Cardiac muscle cell (in vitro differentiated cells and primary cell): ENCODE data around the gene RFXANK. TPM values are rescaled to one million over a fixed set of nuclear protein-coding genes. Genes with fewer than 3 reads are reported as not detected.

Source experiments
- DNase-seq, 2 donors: peaks; one replicate each; pipeline versions ENCODE4 v3.0.0 to v3.0.0-alpha.2; 2010 to 2017; ENCODE audit warnings: low read depth in 1 of 2, low spot score in 1 of 2
- H3K27ac ChIP-seq: fragments of 200-600 bp; sonication (generic); 2 replicates; pipeline ENCODE4 v1.5.1; 2016
- H3K27me3 ChIP-seq: fragments of 200-600 bp; sonication (generic); 2 replicates; pipeline ENCODE4 v1.6.0; 2016; ENCODE audit warnings: control low read depth
- H3K36me3 ChIP-seq: fragments of 200-600 bp; sonication (generic); 2 replicates; pipeline ENCODE4 v1.5.1; 2016; ENCODE audit warnings: control low read depth
- H3K4me1 ChIP-seq: fragments of 200-600 bp; sonication (generic); 2 replicates; pipeline ENCODE4 v1.8.1; 2017; ENCODE audit warnings: low read depth, mild to moderate bottlenecking, mixed run types
- H3K4me3 ChIP-seq: fragments of 200-600 bp; sonication (generic); 2 replicates; pipeline ENCODE4 v1.5.1; 2016; ENCODE audit warnings: mild to moderate bottlenecking
- H3K9me3 ChIP-seq: fragments of 200-600 bp; sonication (generic); 2 replicates; pipeline ENCODE4 v1.5.1; 2017; ENCODE audit warnings: low read depth, mild to moderate bottlenecking, control low read depth
- polyA plus RNA-seq: library from polyadenylated mRNA; unstranded; fragments of >200 nt; fragmentation: Nextera tagmentation; extraction: Ambion mirVana; gene quantifications from 2 replicates; pipeline ENCODE4 v1.2.1, GENCODE V29; 2016
- total RNA-seq: library from RNA; depleted of rRNA; stranded (reverse); fragments of >200 nt; gene quantifications from 2 replicates; pipeline ENCODE4 v1.2.3, GENCODE V29; 2016
- TF ChIP-seq, protein P1 (sequence below): IDR thresholded peaks from 2 replicates; pipeline ENCODE4 v1.5.1; 2012; ENCODE audit warnings: low read depth, mild to moderate bottlenecking, low read length

The RFXANK gene
- total and polyA plus RNA-seq, 2 experiments from 2014 or later: 88.8 to 156 TPM

DNA sequence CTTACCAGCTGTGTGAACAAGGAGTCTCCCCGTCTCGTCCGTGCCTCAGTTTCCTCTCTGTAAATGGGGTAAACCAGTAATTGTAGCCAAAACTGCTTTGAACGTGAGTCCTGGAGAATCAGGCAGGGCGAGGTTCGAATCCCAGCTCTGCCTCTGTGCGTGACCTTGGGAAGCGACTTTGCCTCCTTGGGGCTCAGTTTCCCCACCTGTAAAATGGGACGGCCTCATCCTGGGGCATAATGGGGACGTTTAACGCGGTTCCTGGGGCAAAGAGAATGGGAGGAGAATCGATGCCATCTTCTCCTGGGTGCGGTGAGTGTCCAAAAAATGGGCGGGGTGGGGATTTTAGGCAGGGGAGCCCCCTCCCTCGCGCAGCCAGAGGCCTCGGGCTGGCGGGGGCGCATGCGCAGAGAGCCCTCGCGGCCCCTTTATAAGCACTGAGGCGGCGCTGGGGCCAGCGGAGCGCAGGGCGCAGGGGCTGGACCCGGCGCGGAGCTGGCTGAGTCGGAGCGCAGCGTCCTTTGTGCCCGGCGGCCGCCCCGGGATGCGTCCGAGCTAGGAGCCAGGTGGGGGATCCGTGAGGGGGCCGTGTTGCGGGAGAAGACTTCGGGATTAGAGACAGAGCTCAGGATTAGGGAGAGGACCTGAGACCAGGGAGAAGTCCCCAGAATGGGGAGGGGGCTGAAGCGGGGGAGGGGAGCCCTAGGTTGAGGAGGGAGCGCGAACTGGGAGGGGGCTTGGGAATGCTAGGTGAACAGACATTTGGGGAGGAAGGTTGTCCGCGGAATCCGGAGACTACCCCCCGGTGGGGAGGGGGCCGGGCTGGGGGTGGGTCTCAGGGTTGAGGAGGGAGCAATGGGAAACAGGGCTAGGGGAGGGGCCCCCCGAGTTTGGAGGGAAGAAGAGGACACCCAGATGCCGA lies 19.7 kb downstream of the RFXANK start, which contains the start of gene NCAN:
Gene NCAN, plus strand, starts transcription at position 460 of the 922 bp plus-strand sequence. CDS start 4,996 bp downstream, outside the sequence.
- TF ChIP-seq, protein P1, sequence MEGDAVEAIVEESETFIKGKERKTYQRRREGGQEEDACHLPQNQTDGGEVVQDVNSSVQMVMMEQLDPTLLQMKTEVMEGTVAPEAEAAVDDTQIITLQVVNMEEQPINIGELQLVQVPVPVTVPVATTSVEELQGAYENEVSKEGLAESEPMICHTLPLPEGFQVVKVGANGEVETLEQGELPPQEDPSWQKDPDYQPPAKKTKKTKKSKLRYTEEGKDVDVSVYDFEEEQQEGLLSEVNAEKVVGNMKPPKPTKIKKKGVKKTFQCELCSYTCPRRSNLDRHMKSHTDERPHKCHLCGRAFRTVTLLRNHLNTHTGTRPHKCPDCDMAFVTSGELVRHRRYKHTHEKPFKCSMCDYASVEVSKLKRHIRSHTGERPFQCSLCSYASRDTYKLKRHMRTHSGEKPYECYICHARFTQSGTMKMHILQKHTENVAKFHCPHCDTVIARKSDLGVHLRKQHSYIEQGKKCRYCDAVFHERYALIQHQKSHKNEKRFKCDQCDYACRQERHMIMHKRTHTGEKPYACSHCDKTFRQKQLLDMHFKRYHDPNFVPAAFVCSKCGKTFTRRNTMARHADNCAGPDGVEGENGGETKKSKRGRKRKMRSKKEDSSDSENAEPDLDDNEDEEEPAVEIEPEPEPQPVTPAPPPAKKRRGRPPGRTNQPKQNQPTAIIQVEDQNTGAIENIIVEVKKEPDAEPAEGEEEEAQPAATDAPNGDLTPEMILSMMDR: no peak
- no peaks in the 10 kb centered on the region for H3K9me3 ChIP-seq
- no peaks in the 10 kb centered on the region for H3K36me3 ChIP-seq
- peaks cover 54% of the 10 kb centered on the region for H3K27me3 ChIP-seq
- peaks cover 8% of the 10 kb centered on the region for H3K4me1 ChIP-seq
- peak in 1 of 2 donors; percentile 65 for DNase-seq
- H3K4me3 ChIP-seq: no peak within 1 kb of the TSS
- H3K27ac ChIP-seq: no peak within 1 kb of the TSS

DNA sequence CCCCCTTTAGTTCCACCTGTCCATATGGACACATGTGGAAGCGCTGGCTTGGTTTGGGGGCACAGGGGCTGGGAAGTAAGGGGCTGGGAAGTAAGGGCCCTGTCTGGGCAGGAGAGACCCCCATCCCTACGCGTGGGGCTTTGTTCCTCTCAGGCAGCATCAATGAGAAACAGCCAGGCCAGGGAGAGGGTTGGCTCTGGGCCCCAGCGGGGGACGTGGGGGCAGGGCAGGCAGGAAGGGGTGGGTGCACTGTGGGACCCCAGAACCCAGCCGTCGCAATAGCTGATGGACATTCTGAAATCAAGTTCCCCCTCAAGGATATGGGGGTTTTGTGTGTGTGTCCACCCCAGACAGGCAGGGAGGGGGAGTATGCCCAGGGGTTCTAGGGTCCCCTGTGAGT lies 20.9 kb downstream of the RFXANK start:
- Histone ChIP-seq H3K36me3 (no peaks in the 10 kb centered on the region), H3K27ac (no peak overlapping the region), H3K9me3 (no peaks in the 10 kb centered on the region), H3K4me3 (no peak overlapping the region), H3K4me1 (peaks cover 6% of the 10 kb centered on the region), H3K27me3 (peaks cover 54% of the 10 kb centered on the region)
- TF ChIP-seq, protein P1: no peak
- no peak for DNase-seq

DNA sequence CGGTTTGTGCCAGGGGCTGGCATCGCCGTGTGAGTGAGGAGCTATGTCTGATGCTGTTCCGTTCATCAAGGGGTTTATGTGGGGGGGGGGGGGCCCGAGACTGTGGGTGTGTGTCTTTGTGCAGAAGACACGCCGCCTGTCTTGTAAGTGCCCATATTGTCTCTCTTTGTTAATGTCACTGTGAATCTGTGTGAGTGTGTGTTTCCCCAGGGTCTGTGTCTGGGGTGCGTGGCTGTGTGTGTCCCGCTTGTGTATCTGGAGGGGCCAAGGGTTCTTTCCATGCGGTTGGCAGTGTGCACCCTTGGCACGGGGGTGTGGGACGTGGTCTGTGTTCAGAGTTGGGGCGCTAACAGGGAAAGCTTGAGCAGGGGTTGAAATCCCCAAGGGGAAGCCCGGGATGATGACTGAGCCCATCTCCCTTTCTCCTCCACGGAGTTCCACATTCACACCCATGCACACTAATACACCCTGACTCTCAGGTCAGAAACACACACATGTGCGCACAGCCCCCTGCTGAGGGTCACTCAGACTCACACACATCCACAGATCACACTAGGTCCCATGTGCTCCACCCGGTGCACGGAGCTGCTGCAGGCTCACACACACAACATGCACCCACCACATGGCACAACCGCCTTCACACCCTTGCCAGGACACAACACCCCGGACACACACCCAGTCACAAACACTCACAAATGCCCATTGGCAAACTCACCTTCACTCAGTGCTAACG lies 21.5 kb downstream of the RFXANK start:
- peaks cover 54% of the 10 kb centered on the region for H3K27me3 ChIP-seq

DNA sequence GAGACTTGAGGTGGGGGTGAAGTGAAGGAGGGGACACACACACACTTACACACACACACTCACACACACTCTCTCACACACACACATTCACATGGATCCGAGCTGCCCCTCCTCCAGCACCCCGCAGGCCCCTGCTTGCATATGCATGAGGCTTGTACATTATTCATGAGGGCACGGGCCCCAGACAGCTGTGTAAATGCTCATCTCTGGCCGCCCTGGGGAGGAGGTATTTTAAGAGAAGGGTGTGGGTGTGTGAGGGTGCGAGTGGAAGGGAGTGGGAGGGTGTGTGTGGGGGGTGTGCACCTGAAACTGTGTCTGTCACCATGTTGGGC lies 22.1 kb downstream of the RFXANK start:
- TF ChIP-seq, protein P1: no peak
- Histone ChIP-seq H3K4me1 (no peaks in the 10 kb centered on the region), H3K36me3 (no peaks in the 10 kb centered on the region), H3K9me3 (no peaks in the 10 kb centered on the region), H3K27me3 (peaks cover 54% of the 10 kb centered on the region), H3K27ac (no peak overlapping the region), H3K4me3 (no peak overlapping the region)
- DNase-seq: no peak

More for the DNA sequence above, 21.5 kb downstream of the RFXANK start:
- H3K27ac ChIP-seq: no peak overlapping the region
- TF ChIP-seq, protein P1: no peak
- H3K4me3 ChIP-seq: no peak overlapping the region
- no peak for DNase-seq
- H3K4me1 ChIP-seq: no peaks in the 10 kb centered on the region
- no peaks in the 10 kb centered on the region for H3K36me3 ChIP-seq
- no peaks in the 10 kb centered on the region for H3K9me3 ChIP-seq

DNA sequence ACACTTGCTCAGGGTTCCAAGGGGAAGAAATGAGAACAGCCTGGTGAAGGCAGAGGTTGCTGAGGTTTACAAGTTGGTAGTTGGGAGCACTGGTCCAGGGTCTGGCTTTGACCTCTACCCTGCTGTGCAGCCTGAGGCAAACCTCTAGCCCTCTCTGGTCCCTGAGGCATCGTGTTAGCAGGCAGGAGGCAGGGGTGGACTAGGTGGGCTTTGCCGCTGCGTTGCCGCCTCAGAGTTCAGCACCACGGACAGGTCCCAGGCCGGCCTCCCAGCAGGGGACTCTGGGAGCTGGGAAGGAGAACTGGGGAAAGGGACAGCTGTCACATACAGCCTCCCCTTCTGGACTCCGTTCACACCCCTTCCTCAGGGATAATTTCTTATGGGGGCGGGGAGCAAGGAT lies 22.8 kb downstream of the RFXANK start:
- TF ChIP-seq, protein P1: no peak
- no peak overlapping the region for H3K27ac ChIP-seq
- H3K27me3 ChIP-seq: peaks cover 47% of the 10 kb centered on the region
- DNase-seq: peak; percentile 59 to 86
- H3K9me3 ChIP-seq: no peaks in the 10 kb centered on the region
- no peaks in the 10 kb centered on the region for H3K36me3 ChIP-seq
- no peak overlapping the region for H3K4me3 ChIP-seq
- H3K4me1 ChIP-seq: no peaks in the 10 kb centered on the region
